HUES64 (cell line): ENCODE results near the gene CELSR1.

Source experiments
- H3K27ac ChIP-seq: 2 replicates; pipeline ENCODE4 v1.7.0; 2013; ENCODE audit warnings: low read depth, low read length, inconsistent platforms
- H3K27me3 ChIP-seq: 2 replicates; pipeline ENCODE4 v1.6.1; 2013; ENCODE audit warnings: mild to moderate bottlenecking, low read length; ENCODE audit not compliant: insufficient read depth
- H3K36me3 ChIP-seq: 2 replicates; pipeline ENCODE4 v1.6.1; 2013; ENCODE audit warnings: mild to moderate bottlenecking, low read length; ENCODE audit not compliant: insufficient read depth
- H3K4me1 ChIP-seq: 2 replicates; pipeline ENCODE4 v1.6.1; 2013; ENCODE audit warnings: mild to moderate bottlenecking, low read length, moderate library complexity; ENCODE audit not compliant: insufficient read depth
- H3K4me3 ChIP-seq: 2 replicates; pipeline ENCODE4 v1.5.1; 2013; ENCODE audit warnings: mild to moderate bottlenecking, low read length, moderate library complexity
- H3K9ac ChIP-seq: 2 replicates; pipeline ENCODE4 v1.6.1; 2013; ENCODE audit warnings: mild to moderate bottlenecking, low read depth, low read length
- H3K9me3 ChIP-seq: 2 replicates; pipeline ENCODE4 v1.6.1; 2013; ENCODE audit warnings: low read depth, low read length; ENCODE audit not compliant: insufficient read depth
- WGBS: fragments of 150-250, 120-280 bp; methylation state at CpG from one replicate; pipeline ENCODE4 v1.1.7; 2013; ENCODE audit warnings: missing lambda C conversion rate; 5-methylcytosine and 5-hydroxymethylcytosine counted together

Gene CELSR1

DNA sequence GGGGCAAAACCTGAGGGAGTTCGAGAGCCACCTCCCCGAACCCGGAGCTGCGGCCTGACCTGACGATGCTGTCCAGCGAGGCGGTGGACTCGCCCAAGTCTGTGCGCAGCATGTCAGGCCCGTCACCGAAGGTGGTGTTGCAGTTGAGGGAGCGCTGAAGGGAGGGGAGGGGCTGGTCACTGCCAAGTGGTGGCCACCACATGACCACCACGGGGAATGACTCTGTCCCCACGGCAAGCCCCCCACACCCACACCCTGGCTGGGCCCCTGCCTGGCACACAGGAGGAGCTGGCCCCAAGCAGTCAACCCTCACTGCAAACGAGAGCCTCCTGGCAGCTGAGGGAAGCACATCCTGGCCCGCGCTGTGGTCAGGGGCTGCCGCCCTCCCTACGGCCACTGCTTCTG is 171.1 kb downstream of the CELSR1 start:
- Histone ChIP-seq H3K4me1 (no peaks in the 10 kb centered on the region), H3K27ac (no peak overlapping the region), H3K27me3 (no peaks in the 10 kb centered on the region), H3K4me3 (no peak overlapping the region), H3K9me3 (no peaks in the 10 kb centered on the region), H3K36me3 (peaks cover 8% of the 10 kb centered on the region; the same call in 1 of the 2 replicates), H3K9ac (no peak overlapping the region)
- 83% methylated on average over 19 of the region's 19 CpGs for WGBS

DNA sequence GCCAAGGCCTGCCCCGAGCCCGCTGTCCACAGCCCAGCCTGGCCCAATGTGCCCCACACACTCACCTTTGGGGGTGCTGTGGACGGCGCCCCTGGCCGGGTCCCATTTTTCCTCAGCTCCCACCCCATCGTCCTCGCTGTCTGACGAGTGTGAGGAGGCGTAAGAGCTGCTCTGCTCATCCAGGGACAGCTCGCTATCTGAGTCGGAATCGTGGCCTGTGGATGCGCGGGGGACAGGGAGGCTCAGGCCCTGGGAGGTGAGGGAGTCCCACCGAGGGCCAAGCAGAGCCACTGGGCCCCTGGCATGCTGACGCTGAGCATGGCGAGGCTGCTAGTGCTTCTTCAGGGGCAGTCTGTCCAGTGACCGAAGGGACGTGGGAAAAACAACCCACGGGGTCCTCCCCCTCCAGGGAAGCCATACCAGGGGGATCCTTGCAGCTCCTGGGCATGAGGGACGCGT is 172.2 kb downstream of the CELSR1 start:
- Histone ChIP-seq H3K27ac (no peak overlapping the region), H3K4me1 (no peaks in the 10 kb centered on the region), H3K9ac (no peak overlapping the region), H3K4me3 (no peak overlapping the region), H3K9me3 (no peaks in the 10 kb centered on the region), H3K27me3 (no peaks in the 10 kb centered on the region), H3K36me3 (peaks cover 10% of the 10 kb centered on the region; the same call in 1 of the 2 replicates)
- WGBS = 93% methylated on average over 22 of the region's 22 CpGs

DNA sequence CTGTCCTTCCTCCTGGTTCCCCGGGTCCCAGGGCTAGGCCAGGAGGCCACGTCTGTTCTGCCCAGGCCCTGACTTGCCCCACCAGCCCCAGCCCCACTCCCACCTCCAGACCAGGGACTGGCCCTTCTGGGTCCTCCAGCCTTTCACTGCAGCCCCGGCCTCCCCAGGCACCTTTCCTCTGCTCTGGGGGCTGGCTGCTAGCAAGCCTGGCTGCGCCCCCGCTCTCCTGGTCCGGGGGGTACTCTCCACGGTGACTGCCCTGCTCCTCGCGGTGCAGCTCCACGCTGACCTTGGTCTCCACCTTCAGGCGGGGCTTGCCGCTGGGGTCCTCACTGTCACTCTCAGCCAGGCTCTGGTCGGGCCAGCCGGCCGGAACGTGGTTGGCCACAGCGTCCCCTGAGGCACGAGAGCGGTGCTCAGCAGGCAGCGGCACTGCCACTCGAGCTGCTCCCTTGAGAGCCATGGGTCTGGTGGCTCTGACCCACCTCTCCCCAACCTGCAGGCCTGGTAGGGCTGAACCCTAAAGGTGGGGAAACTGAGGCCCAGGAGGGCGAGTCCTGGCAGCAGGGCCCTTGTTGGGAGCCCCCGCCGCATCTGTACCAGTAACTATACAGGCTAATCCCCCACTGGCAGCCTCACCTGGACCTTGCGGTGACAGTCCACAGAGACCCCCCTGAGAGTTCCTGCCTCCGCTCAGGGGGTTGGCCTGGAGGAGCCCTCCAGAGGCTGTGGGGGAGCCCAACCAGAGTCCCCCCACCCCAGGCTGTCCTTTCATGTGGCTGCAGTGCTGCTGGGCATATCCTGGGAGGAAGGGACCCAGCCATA is 172.9 kb downstream of the CELSR1 start:
- Histone ChIP-seq H3K4me1 (no peaks in the 10 kb centered on the region), H3K9ac (no peak overlapping the region), H3K9me3 (no peaks in the 10 kb centered on the region), H3K27ac (no peak overlapping the region), H3K27me3 (no peaks in the 10 kb centered on the region), H3K36me3 (peaks cover 10% of the 10 kb centered on the region; the same call in 1 of the 2 replicates), H3K4me3 (no peak overlapping the region)
- 90% methylated on average over 26 of the region's 26 CpGs for WGBS

DNA sequence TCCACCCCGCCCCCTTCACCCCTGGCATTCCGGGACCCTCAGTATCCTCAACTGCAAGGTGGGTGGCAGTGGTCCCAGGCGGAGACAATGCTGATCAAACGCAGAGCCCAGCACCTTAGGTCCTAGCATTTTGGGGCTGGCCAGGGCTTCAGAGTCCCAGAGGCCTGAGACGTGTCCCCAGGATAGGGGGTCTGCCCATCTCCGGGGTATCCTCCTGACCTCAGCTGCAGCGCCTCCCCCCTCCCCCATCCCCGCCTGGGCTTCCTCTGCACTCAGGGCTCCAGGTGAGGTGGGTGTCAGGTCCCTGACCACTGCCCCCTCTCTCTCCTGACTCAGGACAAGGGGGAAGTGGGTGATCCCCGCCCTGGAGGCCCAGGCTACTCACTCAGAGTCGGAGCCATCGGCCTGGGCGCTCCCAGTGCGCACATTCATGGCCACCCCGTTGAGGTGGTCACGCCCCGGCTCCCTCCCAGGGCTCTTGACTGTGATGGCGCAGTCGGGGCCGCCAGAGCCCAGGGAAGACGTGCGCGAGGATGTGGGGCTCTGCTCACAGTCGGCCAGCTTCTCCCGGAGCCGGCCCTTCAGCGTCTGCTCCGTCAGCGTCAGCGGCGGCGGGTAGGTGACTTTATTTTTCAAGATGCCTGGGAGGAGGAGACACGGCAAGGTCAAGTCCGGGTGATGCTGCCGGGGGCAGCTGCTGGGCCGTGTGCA is 173.7 kb downstream of the CELSR1 start:
- Histone ChIP-seq H3K4me3 (no peak overlapping the region), H3K27me3 (no peaks in the 10 kb centered on the region), H3K9ac (no peak overlapping the region), H3K36me3 (peaks cover 16% of the 10 kb centered on the region), H3K9me3 (no peaks in the 10 kb centered on the region), H3K4me1 (no peaks in the 10 kb centered on the region), H3K27ac (no peak overlapping the region)
- 94% methylated on average over 33 of the region's 35 CpGs for WGBS

DNA sequence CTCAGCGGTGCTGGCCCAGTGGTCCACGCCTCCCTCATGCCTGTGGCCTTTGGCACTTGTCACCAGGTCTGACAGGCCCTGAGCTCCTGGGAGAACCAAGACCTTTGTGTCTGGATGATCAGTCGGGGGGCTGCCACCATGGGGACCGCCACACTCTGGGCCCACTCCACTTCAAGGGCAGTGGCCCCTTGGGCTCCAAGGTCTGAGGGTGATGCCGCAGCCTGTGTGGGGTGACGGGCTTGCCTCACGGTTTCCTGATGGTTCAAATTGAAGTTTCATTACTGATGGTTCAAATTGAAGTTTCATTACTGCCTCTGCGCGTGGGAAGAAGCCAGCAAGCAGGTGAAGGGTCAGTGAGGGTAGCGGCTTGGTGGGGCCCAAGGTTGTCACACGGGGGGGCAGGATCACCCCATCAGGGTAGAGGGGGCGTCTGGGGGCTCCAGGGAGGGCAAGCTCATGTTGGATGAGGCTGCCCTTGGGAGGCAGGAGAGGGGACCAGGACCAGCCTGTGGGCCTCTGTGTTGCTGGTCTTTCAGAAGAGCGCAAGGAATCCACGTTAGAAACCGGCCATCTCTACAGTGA is 174.4 kb downstream of the CELSR1 start:
- 94% methylated on average over 15 of the region's 15 CpGs for WGBS

DNA sequence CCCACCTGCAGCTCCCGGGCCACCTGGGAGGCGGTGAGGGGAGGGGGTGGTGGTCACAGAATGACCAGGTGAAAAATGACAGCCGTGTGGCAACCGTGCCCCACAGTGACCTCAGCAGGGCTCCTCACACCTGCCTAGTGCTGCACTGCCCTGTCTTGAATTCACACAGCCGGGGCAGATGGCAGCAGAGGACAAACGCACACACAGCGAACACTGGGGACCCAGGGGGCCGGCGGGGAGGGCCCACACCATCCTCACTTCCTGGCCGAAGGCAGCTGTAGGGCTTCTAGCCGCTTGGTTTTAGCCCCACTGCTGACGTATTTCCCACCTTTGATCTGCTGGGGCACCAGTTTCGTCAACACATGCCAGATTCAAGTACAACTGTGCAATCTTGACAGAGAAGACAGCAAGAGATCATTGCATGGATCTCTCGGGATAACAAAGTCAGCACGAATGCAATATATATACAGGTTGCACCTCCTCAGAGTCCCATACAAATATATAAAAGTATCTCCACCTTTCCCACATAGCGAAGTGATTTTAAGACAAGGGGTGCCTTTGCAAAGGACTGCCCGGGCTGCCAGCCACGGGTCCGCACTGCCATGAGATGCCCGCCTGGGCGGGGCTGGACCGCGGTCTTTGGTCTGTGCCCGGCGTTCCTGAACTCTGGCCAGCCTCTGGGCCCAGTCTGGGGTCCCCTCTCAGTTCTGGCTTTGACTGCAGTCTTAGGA is 175.1 kb downstream of the CELSR1 start:
- Histone ChIP-seq H3K36me3 (peaks cover 25% of the 10 kb centered on the region), H3K27ac (no peak overlapping the region), H3K27me3 (no peaks in the 10 kb centered on the region), H3K9ac (no peak overlapping the region), H3K9me3 (no peaks in the 10 kb centered on the region), H3K4me1 (no peaks in the 10 kb centered on the region), H3K4me3 (no peak overlapping the region)
- WGBS = 90% methylated on average over 25 of the region's 25 CpGs

More for the DNA sequence above, 174.4 kb downstream of the CELSR1 start:
- Histone ChIP-seq H3K36me3 (peaks cover 22% of the 10 kb centered on the region), H3K9ac (no peak overlapping the region), H3K4me3 (no peak overlapping the region), H3K27me3 (no peaks in the 10 kb centered on the region), H3K9me3 (no peaks in the 10 kb centered on the region), H3K4me1 (no peaks in the 10 kb centered on the region), H3K27ac (no peak overlapping the region)

DNA sequence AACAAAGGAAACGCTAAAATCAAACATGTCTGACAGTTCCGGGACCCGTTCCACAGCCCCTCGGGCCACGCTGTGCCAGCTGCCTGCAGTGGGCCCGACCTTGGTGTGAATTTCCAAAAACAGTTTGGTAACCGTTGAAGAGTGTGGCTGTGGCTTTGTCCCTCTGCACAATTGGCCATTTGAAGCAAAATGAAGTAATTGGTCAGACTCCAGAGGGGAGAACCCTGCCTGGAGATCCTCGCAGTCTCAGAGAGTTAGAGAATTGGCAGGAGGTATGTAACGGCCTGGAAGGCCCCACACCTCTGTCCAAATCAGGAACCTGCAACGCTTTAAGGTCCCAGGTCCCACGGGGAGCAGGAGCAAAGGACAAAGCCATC is 175.6 kb downstream of the CELSR1 start:
- H3K27ac ChIP-seq = no peak overlapping the region
- no peak overlapping the region for H3K9ac ChIP-seq
- peaks cover 31% of the 10 kb centered on the region for H3K36me3 ChIP-seq
- H3K4me1 ChIP-seq = no peaks in the 10 kb centered on the region
- H3K4me3 ChIP-seq = no peak overlapping the region
- 89% methylated on average over 11 of the region's 11 CpGs for WGBS
- H3K27me3 ChIP-seq = no peaks in the 10 kb centered on the region
- H3K9me3 ChIP-seq = no peaks in the 10 kb centered on the region

DNA sequence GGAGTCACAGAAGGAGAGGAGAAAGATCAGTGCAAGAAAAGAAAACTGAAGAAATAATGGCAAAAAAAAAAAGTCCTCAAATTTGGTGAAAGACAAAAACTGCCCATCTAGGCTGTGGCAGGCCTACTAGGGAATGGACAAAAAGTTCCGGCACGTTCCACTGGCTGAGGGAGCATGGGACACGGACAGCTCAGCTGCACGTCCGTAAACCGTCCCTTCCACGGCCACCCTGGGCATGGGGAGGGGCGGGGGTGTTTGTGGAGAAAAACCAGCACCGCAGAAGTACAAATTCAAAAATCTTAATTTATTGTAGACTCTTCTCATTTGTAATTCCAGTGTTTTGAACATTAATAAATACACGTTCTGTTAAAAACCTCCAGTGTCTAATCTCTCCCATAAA is 176.5 kb downstream of the CELSR1 start:
- H3K4me3 ChIP-seq = no peak overlapping the region
- H3K27ac ChIP-seq = no peak overlapping the region
- WGBS = 94% methylated on average over 8 of the region's 10 CpGs

DNA sequence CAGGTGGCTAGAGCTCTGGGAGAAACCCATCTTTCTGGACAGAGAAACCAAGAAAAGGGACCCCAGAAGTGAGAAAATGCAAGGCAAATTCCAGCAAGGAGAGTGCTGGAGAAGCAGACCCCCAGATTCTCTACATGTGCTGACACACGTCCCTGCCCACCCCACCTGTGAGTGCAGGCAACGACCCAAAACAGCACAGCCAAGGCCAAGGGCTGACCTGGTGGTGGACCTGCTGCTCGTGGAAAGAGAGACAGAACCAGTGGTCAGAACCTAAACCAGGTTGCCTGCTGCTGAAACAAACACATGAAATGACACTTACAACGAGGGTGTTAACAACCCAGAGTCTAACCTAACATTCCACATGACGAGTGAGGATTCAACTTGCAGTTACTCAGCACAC is 177.3 kb downstream of the CELSR1 start:
- Histone ChIP-seq H3K4me1 (no peaks in the 10 kb centered on the region), H3K27ac (no peak overlapping the region), H3K9me3 (no peaks in the 10 kb centered on the region), H3K36me3 (peaks cover 46% of the 10 kb centered on the region), H3K27me3 (no peaks in the 10 kb centered on the region), H3K9ac (no peak overlapping the region), H3K4me3 (no peak overlapping the region)
- 91% methylated on average over 5 of the region's 5 CpGs for WGBS

More for the DNA sequence above, 176.5 kb downstream of the CELSR1 start:
- no peaks in the 10 kb centered on the region for H3K27me3 ChIP-seq
- H3K9ac ChIP-seq = no peak overlapping the region
- H3K4me1 ChIP-seq = no peaks in the 10 kb centered on the region
- H3K36me3 ChIP-seq = peaks cover 40% of the 10 kb centered on the region
- H3K9me3 ChIP-seq = no peaks in the 10 kb centered on the region

DNA sequence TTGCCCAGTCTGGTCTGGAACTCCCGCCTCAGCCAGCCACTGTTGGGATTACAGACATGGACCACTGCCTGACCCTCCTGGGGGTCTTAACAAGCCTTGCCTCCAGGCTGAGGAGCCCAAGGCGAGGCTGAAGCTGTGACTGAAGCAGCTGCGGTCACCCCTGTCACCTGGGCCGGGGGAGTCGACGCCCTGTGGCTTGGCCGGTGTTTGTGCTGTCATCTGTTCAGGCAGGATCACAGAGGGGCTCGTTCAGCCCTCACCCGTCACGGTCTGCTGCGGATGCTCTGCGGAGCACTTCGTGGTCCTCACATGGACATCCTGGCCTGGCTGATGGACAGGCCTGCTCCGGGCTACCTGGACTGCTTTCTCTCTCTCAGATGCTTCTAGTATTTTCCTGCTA is 178.1 kb downstream of the CELSR1 start:
- peaks cover 46% of the 10 kb centered on the region for H3K36me3 ChIP-seq
- H3K4me1 ChIP-seq = no peaks in the 10 kb centered on the region
- no peak overlapping the region for H3K9ac ChIP-seq
- H3K27ac ChIP-seq = no peak overlapping the region
- H3K27me3 ChIP-seq = no peaks in the 10 kb centered on the region
- WGBS = 92% methylated on average over 14 of the region's 14 CpGs
- no peaks in the 10 kb centered on the region for H3K9me3 ChIP-seq
- no peak overlapping the region for H3K4me3 ChIP-seq

DNA sequence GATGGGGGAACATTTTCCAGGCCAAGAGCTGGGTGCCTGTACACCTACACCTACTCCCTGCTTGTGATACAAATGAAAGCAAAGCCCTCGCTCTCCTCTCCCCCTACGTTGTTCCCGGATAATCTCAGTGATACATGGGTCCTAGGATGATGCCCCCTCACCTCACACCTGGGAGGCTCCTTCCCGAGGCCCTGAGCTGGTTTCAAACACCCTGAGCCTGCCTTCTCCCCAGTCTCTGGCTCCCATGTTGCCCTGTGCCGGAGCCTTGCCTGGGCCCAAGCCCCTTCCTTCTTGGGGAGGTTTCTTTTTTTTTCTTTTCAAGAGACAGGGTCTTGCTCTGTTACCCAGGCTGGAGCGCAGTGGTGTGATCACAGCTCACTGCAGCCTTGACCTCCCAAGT is 178.7 kb downstream of the CELSR1 start:
- H3K27ac ChIP-seq = no peak overlapping the region
- WGBS = 93% methylated on average over 6 of the region's 6 CpGs
- H3K36me3 ChIP-seq = peaks cover 52% of the 10 kb centered on the region
- H3K9me3 ChIP-seq = no peaks in the 10 kb centered on the region
- no peak overlapping the region for H3K4me3 ChIP-seq
- H3K9ac ChIP-seq = no peak overlapping the region
- H3K27me3 ChIP-seq = no peaks in the 10 kb centered on the region
- no peaks in the 10 kb centered on the region for H3K4me1 ChIP-seq
